ENCODE data around the gene KCNQ2. TPM values are rescaled to one million over a fixed set of nuclear protein-coding genes. Genes with fewer than 3 reads are reported as not detected.

Gene KCNQ2
- total and polyA plus RNA-seq, 3 donors from 2014 or later = 36.2 to 60.9 (median 49.2) TPM

DNA sequence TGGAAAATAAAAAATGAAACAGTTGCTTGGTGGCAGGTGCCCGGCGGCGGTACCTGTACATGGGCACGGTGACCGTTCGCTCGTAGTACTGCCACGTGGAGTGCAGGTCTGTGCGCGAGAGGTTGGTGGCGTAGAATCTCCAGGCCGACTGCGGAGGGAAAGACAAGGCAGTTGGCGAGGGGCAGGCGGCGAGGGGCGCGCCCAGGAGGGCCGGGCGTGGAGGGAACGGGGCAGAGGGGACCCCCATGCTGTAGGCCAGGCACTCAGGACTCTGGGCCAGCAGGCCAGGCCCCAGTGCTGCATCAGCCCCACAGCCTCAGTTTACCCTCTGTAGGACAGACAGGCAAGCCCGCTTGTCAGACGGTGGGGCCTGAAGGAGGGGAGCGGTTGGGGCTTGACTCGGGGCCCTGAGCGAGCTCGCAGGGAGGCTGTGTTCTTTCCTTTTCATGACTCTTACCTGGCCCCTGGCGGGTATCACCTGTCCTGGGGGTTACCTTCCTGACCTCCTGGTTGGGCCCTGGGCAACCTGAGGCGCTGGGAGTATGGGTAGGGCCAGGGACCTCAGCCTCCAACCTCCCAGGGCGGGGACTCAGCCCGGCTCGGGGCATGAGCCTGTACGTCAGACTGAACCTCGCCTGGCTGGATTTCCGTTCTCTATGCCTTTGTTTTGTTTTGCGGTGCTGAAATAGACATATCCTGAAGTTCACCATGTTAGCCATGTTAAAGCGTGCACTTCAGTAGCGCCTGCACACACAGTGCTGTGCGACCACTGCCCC is 38.5 kb downstream of the KCNQ2 start:
- H3K36me3 ChIP-seq (ENCODE audit: low read depth, missing control alignments) = no peaks in the 10 kb centered on the region

GRCh38 chr20:63433351-63433750 is 39.1 kb downstream of the KCNQ2 start:
- no peak for DNase-seq
- no peaks in the 10 kb centered on the region for H3K9me3 ChIP-seq
- H3K4me1 ChIP-seq = no peaks in the 10 kb centered on the region
- no peaks in the 10 kb centered on the region for H3K27me3 ChIP-seq
- H3K36me3 ChIP-seq (ENCODE audit: low read depth, missing control alignments) = no peaks in the 10 kb centered on the region
- H3K27ac ChIP-seq = no peak overlapping the region
- H3K4me3 ChIP-seq = peak overlapping the region in 1 of 2 donors; percentile 10
- 46 to 54% methylated on average over 8 to 18 of the region's 18 CpGs for WGBS, 2 donors
- intact Hi-C loops (cut with DNase I; ENCODE audit: low total_unique reads) = no loop called here
- TF ChIP-seq CTCF (IDR thresholded peaks at IDR 0.05) = no peak
- no peak for TF ChIP-seq POLR2A (IDR thresholded peaks at IDR 0.05)

More for the DNA sequence above, 38.5 kb downstream of the KCNQ2 start:
- no peak for DNase-seq
- Histone ChIP-seq H3K27me3 (no peaks in the 10 kb centered on the region), H3K9me3 (no peaks in the 10 kb centered on the region), H3K27ac (no peak overlapping the region), H3K4me3 (peak overlapping the region in 1 of 2 donors; percentile 3), H3K4me1 (no peaks in the 10 kb centered on the region)
- no peak for TF ChIP-seq POLR2A (IDR thresholded peaks at IDR 0.05)
- no peak for TF ChIP-seq CTCF (IDR thresholded peaks at IDR 0.05)
- WGBS, 2 donors = 69 to 76% methylated on average over 30 to 39 of the region's 39 CpGs
- intact Hi-C loops (cut with DNase I; ENCODE audit: low total_unique reads) = no loop called here

GRCh38 chr20:63432577-63433325 is 39.7 kb downstream of the KCNQ2 start:
- H3K27ac ChIP-seq = no peak overlapping the region
- H3K4me3 ChIP-seq = peak overlapping the region in 1 of 2 donors; percentile 10
- DNase-seq = no peak
- no peaks in the 10 kb centered on the region for H3K27me3 ChIP-seq
- intact Hi-C loops (cut with DNase I; ENCODE audit: low total_unique reads) = no loop called here
- no peaks in the 10 kb centered on the region for H3K9me3 ChIP-seq
- H3K4me1 ChIP-seq = no peaks in the 10 kb centered on the region
- no peak for TF ChIP-seq POLR2A (IDR thresholded peaks at IDR 0.05)
- no peak for TF ChIP-seq CTCF (IDR thresholded peaks at IDR 0.05)
- 54 to 64% methylated on average over 10 to 16 of the region's 16 CpGs for WGBS, 2 donors
- no peaks in the 10 kb centered on the region for H3K36me3 ChIP-seq (ENCODE audit: low read depth, missing control alignments)

DNA sequence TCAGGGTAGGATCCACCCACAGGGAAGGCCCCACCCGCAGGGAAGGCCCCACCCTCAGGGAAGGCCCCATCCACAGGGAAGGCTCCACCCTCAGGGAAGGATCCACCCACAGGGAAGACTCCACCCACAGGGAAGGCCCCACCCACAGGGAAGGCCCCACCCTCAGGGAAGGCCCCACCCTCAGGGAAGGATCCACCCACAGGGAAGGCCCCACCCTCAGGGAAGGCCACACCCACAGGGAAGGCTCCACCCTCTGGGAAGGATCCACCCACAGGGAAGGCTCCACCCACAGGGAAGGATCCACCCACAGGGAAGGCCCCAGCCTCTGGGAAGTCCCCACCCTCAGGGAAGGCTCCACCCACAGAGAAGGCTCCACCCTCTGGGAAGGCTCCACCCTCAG is 40.5 kb downstream of the KCNQ2 start:
- H3K27me3 ChIP-seq = no peaks in the 10 kb centered on the region
- no peaks in the 10 kb centered on the region for H3K9me3 ChIP-seq
- no peak overlapping the region for H3K4me3 ChIP-seq
- H3K4me1 ChIP-seq = no peaks in the 10 kb centered on the region
- H3K27ac ChIP-seq = no peak overlapping the region
- TF ChIP-seq POLR2A (IDR thresholded peaks at IDR 0.05) (no peak), CTCF (IDR thresholded peaks at IDR 0.05) (no peak)
- no peak for DNase-seq
- WGBS, 2 donors = 0% methylated on average over 1 of the region's 1 CpG; no CpG with 5 or more reads in 1 of the 2 donors
- H3K36me3 ChIP-seq (ENCODE audit: low read depth, missing control alignments) = no peaks in the 10 kb centered on the region
- intact Hi-C loops (cut with DNase I; ENCODE audit: low total_unique reads) = no loop called here

Data from testis (tissue), 3 donors.